OCI-LY1 (cell line): ENCODE data around the gene SWAP70.
A peak's percentile ranks its signal among the peaks of the same experiment; 100 is the strongest.

Experiments used
- H2AFZ ChIP-seq: fragments of 200-600 bp; sonication (generic), shearing (Covaris generic); 2 replicates; pipeline ENCODE4 v1.6.0; 2014; ENCODE audit warnings: antibody characterized with exemption, mild to moderate bottlenecking, low read length
- H3F3A ChIP-seq: fragments of 200-600 bp; sonication (generic), shearing (Covaris generic); 2 replicates; pipeline ENCODE4 v1.6.0; 2014; ENCODE audit warnings: mild to moderate bottlenecking, antibody characterized with exemption, low read length, moderate library complexity; ENCODE audit not compliant: insufficient read depth
- H3K27ac ChIP-seq: fragments of 200-600 bp; sonication (generic); 2 replicates; pipeline ENCODE4 v1.5.1; 2014; ENCODE audit warnings: low read length, mixed run types, mild to moderate bottlenecking, low read depth; ENCODE audit not compliant: poor library complexity, severe bottlenecking
- H3K27me3 ChIP-seq: fragments of 200-600 bp; sonication (generic); 2 replicates; pipeline ENCODE4 v1.6.0; 2014; ENCODE audit warnings: antibody characterized with exemption, mild to moderate bottlenecking, low read length, moderate library complexity; ENCODE audit not compliant: insufficient read depth
- H3K36me3 ChIP-seq: fragments of 200-600 bp; sonication (generic); 2 replicates; pipeline ENCODE4 v1.6.1; 2014; ENCODE audit warnings: mild to moderate bottlenecking, antibody characterized with exemption, low read length, moderate library complexity, mixed read lengths; ENCODE audit not compliant: insufficient read depth
- H3K4me1 ChIP-seq: fragments of 200-600 bp; sonication (generic); 2 replicates; pipeline ENCODE4 v1.5.1; 2014; ENCODE audit warnings: mild to moderate bottlenecking, low read length, moderate library complexity; ENCODE audit not compliant: insufficient read depth, severe bottlenecking
- H3K4me2 ChIP-seq: fragments of 200-600 bp; sonication (generic), shearing (Covaris generic); 2 replicates; pipeline ENCODE4 v1.6.1; 2014; ENCODE audit warnings: low read length
- H3K4me3 ChIP-seq: fragments of 200-600 bp; sonication (generic); 2 replicates; pipeline ENCODE4 v1.5.1; 2014; ENCODE audit warnings: low read length, low read depth, mild to moderate bottlenecking, mixed read lengths; ENCODE audit not compliant: poor library complexity, severe bottlenecking
- H3K79me2 ChIP-seq: fragments of 200-600 bp; shearing (Covaris generic); 2 replicates; pipeline ENCODE4 v1.6.1; 2016; ENCODE audit warnings: mixed run types, low read length, mixed read lengths; ENCODE audit not compliant: insufficient read depth
- H3K9ac ChIP-seq: fragments of 200-600 bp; sonication (generic), shearing (Covaris generic); 2 replicates; pipeline ENCODE4 v1.6.1; 2014; ENCODE audit warnings: mild to moderate bottlenecking, low read length, mixed read lengths
- H3K9me2 ChIP-seq: fragments of 200-600 bp; sonication (generic), shearing (Covaris generic); 2 replicates; pipeline ENCODE4 v1.6.1; 2014; ENCODE audit warnings: low read depth, mild to moderate bottlenecking, low read length, mixed read lengths
- H3K9me3 ChIP-seq: fragments of 200-600 bp; shearing (Covaris generic); 2 replicates; pipeline ENCODE4 v1.6.1; 2014; ENCODE audit warnings: low read length, mixed read lengths
- H4K20me1 ChIP-seq: fragments of 200-600 bp; sonication (generic), shearing (Covaris generic); 2 replicates; pipeline ENCODE4 v1.6.0; 2016; ENCODE audit warnings: mild to moderate bottlenecking, low read length; ENCODE audit not compliant: insufficient read depth
- EZH2 ChIP-seq: fragments of 200-600 bp; sonication (generic), shearing (Covaris generic); IDR thresholded peaks from 2 replicates; pipeline ENCODE4 v1.8.0; 2017; ENCODE audit warnings: borderline replicate concordance, mixed run types, mild to moderate bottlenecking, antibody characterized with exemption, low read length, moderate library complexity, mixed read lengths
- TF ChIP-seq, protein P1 (sequence below): fragments of 200-600 bp; sonication (generic), shearing (Covaris generic); IDR thresholded peaks from 2 replicates; pipeline ENCODE4 v1.5.1; 2017; ENCODE audit warnings: mild to moderate bottlenecking, antibody characterized with exemption, low read length, moderate library complexity, mixed read lengths

SWAP70 gene

DNA sequence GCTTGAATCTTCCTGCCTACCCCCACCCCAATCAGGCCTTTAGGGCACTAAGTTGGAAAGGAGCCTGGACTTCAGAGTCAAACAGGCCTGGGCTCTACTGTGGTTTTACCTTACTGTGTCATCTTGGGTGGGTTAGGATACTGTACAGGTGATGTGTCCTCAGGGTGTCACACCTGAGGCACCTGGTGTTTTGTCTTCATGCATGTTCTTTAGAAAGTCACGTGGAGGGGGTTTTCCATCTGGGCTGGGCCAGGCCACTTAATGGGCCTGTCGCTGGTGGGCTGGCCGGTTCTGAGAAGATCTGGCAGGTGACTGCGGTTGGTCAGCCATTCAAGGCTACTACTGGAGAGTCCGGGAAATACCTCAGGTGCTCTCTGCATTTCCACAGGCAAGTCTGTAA lies 92.6 kb downstream of the SWAP70 start:
- no peaks in the 10 kb centered on the region for H3K79me2 ChIP-seq
- no peak overlapping the region for H2AFZ ChIP-seq
- no peaks in the 10 kb centered on the region for H3K9me2 ChIP-seq
- H3K4me2 ChIP-seq, result peak overlapping the region; percentile 98; the same call in 1 of the 2 replicates
- no peaks in the 10 kb centered on the region for H4K20me1 ChIP-seq
- TF ChIP-seq, protein P1, sequence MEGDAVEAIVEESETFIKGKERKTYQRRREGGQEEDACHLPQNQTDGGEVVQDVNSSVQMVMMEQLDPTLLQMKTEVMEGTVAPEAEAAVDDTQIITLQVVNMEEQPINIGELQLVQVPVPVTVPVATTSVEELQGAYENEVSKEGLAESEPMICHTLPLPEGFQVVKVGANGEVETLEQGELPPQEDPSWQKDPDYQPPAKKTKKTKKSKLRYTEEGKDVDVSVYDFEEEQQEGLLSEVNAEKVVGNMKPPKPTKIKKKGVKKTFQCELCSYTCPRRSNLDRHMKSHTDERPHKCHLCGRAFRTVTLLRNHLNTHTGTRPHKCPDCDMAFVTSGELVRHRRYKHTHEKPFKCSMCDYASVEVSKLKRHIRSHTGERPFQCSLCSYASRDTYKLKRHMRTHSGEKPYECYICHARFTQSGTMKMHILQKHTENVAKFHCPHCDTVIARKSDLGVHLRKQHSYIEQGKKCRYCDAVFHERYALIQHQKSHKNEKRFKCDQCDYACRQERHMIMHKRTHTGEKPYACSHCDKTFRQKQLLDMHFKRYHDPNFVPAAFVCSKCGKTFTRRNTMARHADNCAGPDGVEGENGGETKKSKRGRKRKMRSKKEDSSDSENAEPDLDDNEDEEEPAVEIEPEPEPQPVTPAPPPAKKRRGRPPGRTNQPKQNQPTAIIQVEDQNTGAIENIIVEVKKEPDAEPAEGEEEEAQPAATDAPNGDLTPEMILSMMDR, result no peak
- TF ChIP-seq EZH2, result no peak
- peaks cover 11% of the 10 kb centered on the region for H3K36me3 ChIP-seq
- peak overlapping the region; percentile 90 for H3K27ac ChIP-seq
- H3K27me3 ChIP-seq, result no peaks in the 10 kb centered on the region
- H3K4me3 ChIP-seq, result no peak overlapping the region
- H3F3A ChIP-seq, result peaks cover 18% of the 10 kb centered on the region
- H3K9me3 ChIP-seq, result no peaks in the 10 kb centered on the region
- peak overlapping the region; percentile 92; the same call in 1 of the 2 replicates for H3K9ac ChIP-seq
- peaks cover 88% of the 10 kb centered on the region for H3K4me1 ChIP-seq

DNA sequence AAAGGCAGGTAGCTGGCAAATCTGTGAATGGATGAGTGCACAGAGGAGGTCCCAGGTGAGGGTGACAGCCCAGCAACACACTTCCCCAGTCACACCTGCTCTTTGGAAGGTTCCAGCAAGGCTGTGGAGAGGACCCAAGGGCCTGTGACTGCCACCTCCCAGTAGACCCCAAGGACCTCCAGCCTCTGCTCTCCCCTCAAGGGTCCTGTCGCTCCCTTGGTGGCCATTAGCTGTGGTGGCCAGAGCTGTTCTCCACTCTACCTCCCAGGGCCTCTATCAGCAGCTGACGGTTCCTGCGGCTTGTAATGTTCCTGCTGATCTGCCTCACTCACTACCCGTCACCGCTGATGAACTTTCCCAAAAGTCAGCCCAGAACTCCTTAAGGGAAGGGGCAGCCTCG lies 93.0 kb downstream of the SWAP70 start:
- no peaks in the 10 kb centered on the region for H3K9me3 ChIP-seq
- H3K27ac ChIP-seq, result peak overlapping the region; percentile 90
- peak overlapping the region; percentile 92; the same call in 1 of the 2 replicates for H3K9ac ChIP-seq
- H2AFZ ChIP-seq, result no peak overlapping the region
- H3K79me2 ChIP-seq, result no peaks in the 10 kb centered on the region
- no peak for TF ChIP-seq EZH2
- TF ChIP-seq, protein P1, result no peak
- no peak overlapping the region for H3K4me3 ChIP-seq
- H3K27me3 ChIP-seq, result no peaks in the 10 kb centered on the region
- H3K4me2 ChIP-seq, result peak overlapping the region; percentile 98; the same call in 1 of the 2 replicates
- no peaks in the 10 kb centered on the region for H3K9me2 ChIP-seq
- peaks cover 18% of the 10 kb centered on the region for H3F3A ChIP-seq
- H3K4me1 ChIP-seq, result peaks cover 84% of the 10 kb centered on the region
- H4K20me1 ChIP-seq, result no peaks in the 10 kb centered on the region
- peaks cover 7% of the 10 kb centered on the region for H3K36me3 ChIP-seq

DNA sequence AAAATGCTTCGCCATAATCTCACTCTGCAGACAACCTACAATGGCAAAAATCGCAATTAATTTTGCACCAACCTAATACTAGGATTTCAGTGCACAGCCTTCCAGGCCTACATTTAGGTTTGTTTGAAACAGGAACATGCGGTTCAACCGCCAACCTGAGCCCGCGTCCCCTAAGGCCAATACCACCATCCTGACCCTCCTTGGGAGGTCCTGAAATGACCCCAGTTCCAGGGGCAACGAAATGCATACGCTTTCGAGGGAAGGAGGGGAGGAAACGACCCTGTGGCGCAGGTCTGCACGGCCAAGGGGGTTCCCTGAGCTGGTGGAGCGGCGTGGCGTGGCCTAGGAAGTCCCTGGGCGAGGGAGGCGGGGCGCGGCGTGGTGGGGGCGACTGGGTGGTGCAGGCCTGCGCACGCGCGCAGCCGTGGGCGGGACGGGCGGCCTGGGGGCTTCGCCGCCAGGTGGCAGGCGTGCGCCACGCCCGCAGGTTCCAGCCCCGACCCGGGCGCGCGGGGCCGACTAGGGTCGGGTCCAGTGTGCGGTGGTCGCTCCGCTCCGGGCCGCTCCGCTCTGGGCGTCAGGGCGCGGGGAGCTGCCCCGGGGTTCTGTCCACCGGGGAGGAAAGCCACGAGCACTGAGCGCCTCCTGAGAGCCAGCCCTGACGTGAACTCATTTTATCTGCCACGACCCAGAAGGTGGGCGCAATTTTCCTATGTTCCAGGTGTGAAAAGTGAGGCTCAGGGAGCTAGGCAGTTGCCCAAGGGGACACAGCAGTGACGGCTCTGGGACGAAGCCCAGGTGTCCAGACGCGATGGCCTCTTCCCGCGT lies 94.1 kb downstream of the SWAP70 start:
- Histone ChIP-seq H3K27ac (peak overlapping the region; percentile 91), H3K9ac (peak overlapping the region; percentile 92), H3K36me3 (no peaks in the 10 kb centered on the region), H3K27me3 (no peaks in the 10 kb centered on the region), H3K4me1 (peaks cover 73% of the 10 kb centered on the region), H3K79me2 (no peaks in the 10 kb centered on the region), H3K9me2 (no peaks in the 10 kb centered on the region), H2AFZ (no peak overlapping the region), H4K20me1 (no peaks in the 10 kb centered on the region), H3K4me3 (peak overlapping the region; percentile 73), H3K9me3 (no peaks in the 10 kb centered on the region), H3K4me2 (peak overlapping the region; percentile 98), H3F3A (peaks cover 13% of the 10 kb centered on the region)
- TF ChIP-seq, protein P1, result peak; percentile 53
- no peak for TF ChIP-seq EZH2
